Astrocyte (in vitro differentiated cells and primary cell): ENCODE data around the gene EIF2AK2. TPM values are rescaled to one million over a fixed set of nuclear protein-coding genes. Genes with fewer than 3 reads are reported as not detected.
A peak's percentile ranks its signal among the peaks of the same experiment; 100 is the strongest.

Experiments used
- DNase-seq: peaks from one replicate; pipeline ENCODE4 v3.0.0-alpha.2; 2010; ENCODE audit warnings: low read depth
- FAIRE-seq: peaks from 2 replicates; lab custom pipeline; 2011; peaks lifted over from hg19 to GRCh38; lab: Jason Lieb, UNC
- H2AFZ ChIP-seq: 2 replicates; pipeline ENCODE4 v1.6.0; 2012; ENCODE audit warnings: low read depth, low read length, inconsistent platforms
- H3K27ac ChIP-seq: 2 replicates; pipeline ENCODE4 v1.5.1; 2011; ENCODE audit warnings: low read depth, low read length, inconsistent platforms
- H3K27me3 ChIP-seq: 2 replicates; pipeline ENCODE4 v1.6.0; 2011; ENCODE audit warnings: low read length, inconsistent platforms; ENCODE audit not compliant: insufficient read depth
- H3K36me3 ChIP-seq: 2 replicates; pipeline ENCODE4 v1.5.1; 2011; ENCODE audit warnings: low read length, inconsistent platforms; ENCODE audit not compliant: insufficient read depth
- H3K4me1 ChIP-seq: 2 replicates; pipeline ENCODE4 v1.5.1; 2011; ENCODE audit warnings: low read length, inconsistent platforms; ENCODE audit not compliant: insufficient read depth
- H3K4me2 ChIP-seq: 2 replicates; pipeline ENCODE4 v1.6.0; 2012; ENCODE audit warnings: low read length, inconsistent platforms
- H3K4me3 ChIP-seq: 2 replicates; pipeline ENCODE4 v1.5.1; 2011; ENCODE audit warnings: low read depth, mild to moderate bottlenecking, low read length, inconsistent platforms; ENCODE audit not compliant: insufficient read depth
- H3K79me2 ChIP-seq: 2 replicates; pipeline ENCODE4 v1.6.0; 2012; ENCODE audit warnings: mild to moderate bottlenecking, low read length, inconsistent platforms; ENCODE audit not compliant: insufficient read depth
- H3K9ac ChIP-seq: 2 replicates; pipeline ENCODE4 v1.6.0; 2012; ENCODE audit warnings: mild to moderate bottlenecking, low read length, inconsistent platforms
- H3K9me3 ChIP-seq: 2 replicates; pipeline ENCODE4 v1.5.1; 2012; ENCODE audit warnings: low read depth, mild to moderate bottlenecking, low read length, inconsistent platforms; ENCODE audit not compliant: insufficient read depth
- H4K20me1 ChIP-seq: 2 replicates; pipeline ENCODE4 v1.6.0; 2012; ENCODE audit warnings: low read length, inconsistent platforms; ENCODE audit not compliant: insufficient read depth
- H3K27ac Mint-ChIP-seq: one replicate; pipeline ENCODE4 v1.8.0; 2021; ENCODE audit warnings: mild to moderate bottlenecking, mixed read lengths; ENCODE audit not compliant: unreplicated experiment
- H3K27me3 Mint-ChIP-seq: one replicate; pipeline ENCODE4 v1.8.0; 2021; ENCODE audit warnings: low read depth, mixed read lengths; ENCODE audit not compliant: unreplicated experiment
- H3K36me3 Mint-ChIP-seq: one replicate; pipeline ENCODE4 v1.8.0; 2021; ENCODE audit warnings: low read depth, mixed read lengths; ENCODE audit not compliant: unreplicated experiment
- H3K4me1 Mint-ChIP-seq: one replicate; pipeline ENCODE4 v1.8.0; 2021; ENCODE audit warnings: low read depth, mixed read lengths; ENCODE audit not compliant: unreplicated experiment
- H3K4me3 Mint-ChIP-seq: one replicate; pipeline ENCODE4 v1.8.0; 2021; ENCODE audit warnings: mild to moderate bottlenecking, moderate library complexity, mixed read lengths; ENCODE audit not compliant: unreplicated experiment
- H3K9me3 Mint-ChIP-seq: one replicate; pipeline ENCODE4 v1.8.0; 2021; ENCODE audit warnings: mild to moderate bottlenecking, mixed read lengths; ENCODE audit not compliant: unreplicated experiment
- EZH2 ChIP-seq: IDR thresholded peaks from 2 replicates; pipeline ENCODE4 v1.6.1; 2012; ENCODE audit warnings: mild to moderate bottlenecking, low read length, inconsistent platforms; ENCODE audit not compliant: insufficient read depth
- total RNA-seq: library from RNA; stranded (reverse); gene quantifications from 2 replicates; pipeline ENCODE4 v1.2.1, GENCODE V29; 2021
- TF ChIP-seq, protein P1 (sequence below): IDR thresholded peaks from 2 replicates; pipeline ENCODE4 v1.5.1; 2011; ENCODE audit warnings: low read depth, mild to moderate bottlenecking, inconsistent platforms, low read length, moderate library complexity; ENCODE audit not compliant: insufficient read depth

The EIF2AK2 gene
- total RNA-seq, 1 donor from 2014 or later = 147 TPM

GRCh38 chr2:37148325-37148724 is 8.5 kb downstream of the EIF2AK2 start:
- Mint-ChIP-seq H3K9me3 (no peaks in the 10 kb centered on the region), H3K4me1 (peaks cover 25% of the 10 kb centered on the region), H3K27ac (no peak overlapping the region), H3K4me3 (no peak overlapping the region), H3K27me3 (no peaks in the 10 kb centered on the region), H3K36me3 (peaks cover 9% of the 10 kb centered on the region)
- H3K36me3 ChIP-seq = peaks cover 20% of the 10 kb centered on the region
- no peak overlapping the region for H3K4me3 ChIP-seq
- no peak for DNase-seq
- TF ChIP-seq EZH2 = no peak
- TF ChIP-seq, protein P1, sequence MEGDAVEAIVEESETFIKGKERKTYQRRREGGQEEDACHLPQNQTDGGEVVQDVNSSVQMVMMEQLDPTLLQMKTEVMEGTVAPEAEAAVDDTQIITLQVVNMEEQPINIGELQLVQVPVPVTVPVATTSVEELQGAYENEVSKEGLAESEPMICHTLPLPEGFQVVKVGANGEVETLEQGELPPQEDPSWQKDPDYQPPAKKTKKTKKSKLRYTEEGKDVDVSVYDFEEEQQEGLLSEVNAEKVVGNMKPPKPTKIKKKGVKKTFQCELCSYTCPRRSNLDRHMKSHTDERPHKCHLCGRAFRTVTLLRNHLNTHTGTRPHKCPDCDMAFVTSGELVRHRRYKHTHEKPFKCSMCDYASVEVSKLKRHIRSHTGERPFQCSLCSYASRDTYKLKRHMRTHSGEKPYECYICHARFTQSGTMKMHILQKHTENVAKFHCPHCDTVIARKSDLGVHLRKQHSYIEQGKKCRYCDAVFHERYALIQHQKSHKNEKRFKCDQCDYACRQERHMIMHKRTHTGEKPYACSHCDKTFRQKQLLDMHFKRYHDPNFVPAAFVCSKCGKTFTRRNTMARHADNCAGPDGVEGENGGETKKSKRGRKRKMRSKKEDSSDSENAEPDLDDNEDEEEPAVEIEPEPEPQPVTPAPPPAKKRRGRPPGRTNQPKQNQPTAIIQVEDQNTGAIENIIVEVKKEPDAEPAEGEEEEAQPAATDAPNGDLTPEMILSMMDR = no peak
- no peak overlapping the region for H3K4me2 ChIP-seq
- H3K27ac ChIP-seq = no peak overlapping the region
- no peak overlapping the region for H3K9ac ChIP-seq
- H4K20me1 ChIP-seq = peaks cover 25% of the 10 kb centered on the region
- H3K79me2 ChIP-seq = peaks cover 38% of the 10 kb centered on the region
- no peaks in the 10 kb centered on the region for H3K9me3 ChIP-seq
- no peak for FAIRE-seq
- no peaks in the 10 kb centered on the region for H3K27me3 ChIP-seq
- H2AFZ ChIP-seq = no peak overlapping the region
- no peaks in the 10 kb centered on the region for H3K4me1 ChIP-seq

- Histone ChIP-seq H3K4me1 (no peaks in the 10 kb centered on the region), H3K27me3 (no peaks in the 10 kb centered on the region), H2AFZ (no peak overlapping the region), H3K27ac (no peak overlapping the region), H3K79me2 (peaks cover 18% of the 10 kb centered on the region), H3K36me3 (peaks cover 14% of the 10 kb centered on the region), H3K9ac (no peak overlapping the region), H3K4me3 (no peak overlapping the region), H3K9me3 (no peaks in the 10 kb centered on the region), H3K4me2 (no peak overlapping the region), H4K20me1 (peaks cover 13% of the 10 kb centered on the region)
- Mint-ChIP-seq H3K9me3 (no peaks in the 10 kb centered on the region), H3K27me3 (no peaks in the 10 kb centered on the region), H3K27ac (no peak overlapping the region), H3K4me3 (no peak overlapping the region), H3K36me3 (peaks cover 7% of the 10 kb centered on the region), H3K4me1 (peaks cover 11% of the 10 kb centered on the region)
- FAIRE-seq (peak; percentile 5), DNase-seq (no peak)
- TF ChIP-seq, protein P1 = no peak
- TF ChIP-seq EZH2 = no peak
Observed at GRCh38 chr2:37146062-37146461, 10.7 kb downstream of the EIF2AK2 start.

DNA sequence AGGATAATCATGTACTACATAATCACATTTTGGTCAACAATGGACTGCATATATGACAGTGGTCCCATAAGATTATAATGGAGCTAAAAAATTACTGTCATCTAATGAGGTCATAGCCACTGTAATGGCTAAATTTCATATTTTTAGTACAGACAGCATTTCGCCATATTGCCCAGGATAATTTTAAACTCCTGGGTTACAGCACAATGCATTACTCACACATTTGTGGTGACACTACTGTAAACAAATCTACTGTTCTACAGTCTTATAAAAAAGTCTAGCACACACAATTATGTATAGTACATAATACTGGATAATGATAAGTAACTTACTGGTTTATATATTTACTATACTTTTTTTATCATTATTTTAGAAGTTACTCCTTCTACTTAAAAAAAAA is 12.8 kb downstream of the EIF2AK2 start:
- peaks cover 18% of the 10 kb centered on the region for H3K36me3 ChIP-seq
- no peak for FAIRE-seq
- Mint-ChIP-seq H3K36me3 (peaks cover 15% of the 10 kb centered on the region), H3K9me3 (no peaks in the 10 kb centered on the region), H3K27ac (no peak overlapping the region), H3K4me1 (peaks cover 1% of the 10 kb centered on the region), H3K27me3 (no peaks in the 10 kb centered on the region), H3K4me3 (no peak overlapping the region)
- peaks cover 3% of the 10 kb centered on the region for H4K20me1 ChIP-seq
- H3K9me3 ChIP-seq = no peaks in the 10 kb centered on the region
- TF ChIP-seq, protein P1 = no peak
- no peak for TF ChIP-seq EZH2
- peak; percentile 14 for DNase-seq
- no peaks in the 10 kb centered on the region for H3K27me3 ChIP-seq
- H3K4me3 ChIP-seq = no peak overlapping the region
- H3K9ac ChIP-seq = no peak overlapping the region
- no peaks in the 10 kb centered on the region for H3K4me1 ChIP-seq
- H2AFZ ChIP-seq = no peak overlapping the region
- H3K27ac ChIP-seq = no peak overlapping the region
- H3K4me2 ChIP-seq = no peak overlapping the region
- no peaks in the 10 kb centered on the region for H3K79me2 ChIP-seq
